Measurements from ENCODE around the gene CRISP3.

GRCh38 chr6:49743429-49743828, 759 bp downstream of the CRISP3 start:
- no peak for TF ChIP-seq POLR2A (IDR thresholded peaks at IDR 0.05; ENCODE audit: low read depth, low read length)
- no peak for TF ChIP-seq TAF1 (IDR thresholded peaks at IDR 0.05; ENCODE audit: borderline replicate concordance, low read depth, low read length)

Data from GM12892 (cell line).